ENCODE results near the gene SLC30A4. TPM values are rescaled to one million over a fixed set of nuclear protein-coding genes. Genes with fewer than 3 reads are reported as not detected.

The SLC30A4 gene
- total and polyA plus RNA-seq, 2 of the 8 experiments (the other 6 are each of a cell fraction or from before 2014, with no cell fraction given) = under 0.01 to 0.07 TPM

DNA sequence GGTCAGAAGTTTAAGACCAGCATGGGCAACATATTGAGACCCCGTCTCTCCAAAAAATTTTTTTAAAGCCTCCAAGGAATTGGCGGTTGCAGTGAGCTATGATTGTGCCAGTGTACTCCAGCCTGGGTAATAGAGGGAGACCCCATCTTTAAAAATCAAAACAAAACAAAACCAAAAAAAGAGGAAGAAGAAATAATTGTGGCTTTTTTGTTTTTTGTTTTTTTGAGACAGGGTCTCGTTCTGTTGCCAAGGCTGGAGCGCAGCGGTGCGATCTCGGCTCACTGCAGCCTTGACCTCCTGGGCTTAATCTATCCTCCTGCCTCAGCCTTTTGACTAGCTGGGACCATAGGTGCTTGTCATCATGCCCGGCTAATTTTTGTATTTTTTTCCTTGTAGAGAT is 4.5 kb upstream of the SLC30A4 start:
- Histone ChIP-seq H3K56ac (replicated peaks; ENCODE audit: insufficient read length, low read depth, low read length) (no peak overlapping the region), H3K79me2 (ENCODE audit: control insufficient read depth in 1 of 2, insufficient read depth in 2 of 2, low read length in 2 of 2) (no peaks in the 10 kb centered on the region), H3K14ac (ENCODE audit: insufficient read length) (no peak overlapping the region), H2BK120ac (replicated peaks; ENCODE audit: low read depth, low read length) (no peak overlapping the region), H2BK15ac (ENCODE audit: low read length) (no peak overlapping the region), H3K27ac (ENCODE audit: low read depth, low read length) (no peak overlapping the region), H3K23me2 (ENCODE audit: low read depth, low read length) (peaks cover 2% of the 10 kb centered on the region; the same call in 1 of the 2 replicates), H2BK12ac (ENCODE audit: low read depth, low read length) (no peak overlapping the region), H2BK5ac (ENCODE audit: low read depth, low read length) (no peak overlapping the region), H3K36me3 (ENCODE audit: control insufficient read depth in 2 of 4, insufficient read depth in 4 of 4, low read length in 3 of 4) (no peaks in the 10 kb centered on the region), H3K4me1 (replicated peaks in 1 of 4; ENCODE audit: control insufficient read depth in 3 of 4, insufficient read depth in 4 of 4, low read length in 3 of 4) (peaks cover 0 to 3% (median 0%) of the 10 kb centered on the region in 4 experiments; a peak in 2 of 7 replicates), H3K27me3 (replicated peaks in 1 of 4; ENCODE audit: control insufficient read depth in 3 of 4, extremely low read depth in 1 of 4, insufficient read depth in 3 of 4, low read length in 3 of 4) (peaks cover 16 to 28% (median 22%) of the 10 kb centered on the region in 4 experiments), H3K18ac (ENCODE audit: extremely low read depth, low read length) (no peak overlapping the region), H3K23ac (ENCODE audit: insufficient read length) (no peak overlapping the region), H3K9ac (replicated peaks in 1 of 4; ENCODE audit: extremely low read depth in 1 of 4, low read depth in 3 of 4, low read length in 3 of 4) (no peak overlapping the region), H4K8ac (ENCODE audit: extremely low read depth, insufficient read depth, low read length) (no peak overlapping the region), H3K9me3 (ENCODE audit: insufficient read depth in 2 of 2, low read depth in 1 of 2, low read length in 1 of 2) (no peaks in the 10 kb centered on the region), H2AFZ (ENCODE audit: low read length) (no peak overlapping the region), H4K5ac (ENCODE audit: insufficient read length, low read depth, low read length) (no peak overlapping the region), H3K79me1 (ENCODE audit: low read depth, low read length) (no peaks in the 10 kb centered on the region), H3K4me3 (ENCODE audit: extremely low read depth in 1 of 4, insufficient read depth in 2 of 4, low read depth in 3 of 4, low read length in 4 of 4) (no peak overlapping the region), H3K4ac (replicated peaks; ENCODE audit: insufficient read length, low read depth, low read length) (no peak overlapping the region), H4K91ac (replicated peaks; ENCODE audit: insufficient read length, low read length) (no peak overlapping the region), H4K20me1 (replicated peaks in 1 of 2; ENCODE audit: control insufficient read depth in 1 of 2, insufficient read depth in 2 of 2, low read length in 2 of 2) (no peaks in the 10 kb centered on the region), H3K4me2 (ENCODE audit: insufficient read depth in 1 of 2, low read depth in 2 of 2, low read length in 2 of 2) (no peak overlapping the region), H2AK5ac (ENCODE audit: low read depth, low read length) (no peak overlapping the region), H2BK20ac (ENCODE audit: low read length) (no peak overlapping the region)
- ChIA-PET POLR2A (ENCODE audit: partially characterized antibody) (interaction anchor here (0.6 to 0.7 kb wide), 2 partner anchors 9 to 246 kb away, joined by 3 read pairs; no protein-coding TSS in a partner anchor), CTCF (ENCODE audit: partially characterized antibody) (interaction anchor here (1.7 kb wide), 1 partner anchor 10 kb away, joined by 5 read pairs; no protein-coding TSS in a partner anchor)
- DNase-seq (ENCODE audit: low read depth in 1 of 2, low spot score in 2 of 2) (no peak), FAIRE-seq (no peak)
- WGBS, 2 experiments (ENCODE audit: extremely low coverage in 1 of 2, insufficient coverage in 1 of 2, insufficient read length in 1 of 2, insufficient replicate concordance in 2 of 2, low coverage in 1 of 2, low lambda C conversion rate in 2 of 2, missing lambda C conversion rate in 1 of 2) = 87% methylated on average over 8 of the region's 8 CpGs; no CpG with 5 or more reads in 1 of the 2 experiments
- no peak for TF ChIP-seq SP2 (IDR thresholded peaks at IDR 0.05; ENCODE audit: low read length)
- TF ChIP-seq HDAC6 (IDR thresholded peaks at IDR 0.05; ENCODE audit: low read depth, low read length) = no peak
- no peak for TF ChIP-seq CHD2 (IDR thresholded peaks at IDR 0.05; ENCODE audit: low read length)
- TF ChIP-seq, protein P1, sequence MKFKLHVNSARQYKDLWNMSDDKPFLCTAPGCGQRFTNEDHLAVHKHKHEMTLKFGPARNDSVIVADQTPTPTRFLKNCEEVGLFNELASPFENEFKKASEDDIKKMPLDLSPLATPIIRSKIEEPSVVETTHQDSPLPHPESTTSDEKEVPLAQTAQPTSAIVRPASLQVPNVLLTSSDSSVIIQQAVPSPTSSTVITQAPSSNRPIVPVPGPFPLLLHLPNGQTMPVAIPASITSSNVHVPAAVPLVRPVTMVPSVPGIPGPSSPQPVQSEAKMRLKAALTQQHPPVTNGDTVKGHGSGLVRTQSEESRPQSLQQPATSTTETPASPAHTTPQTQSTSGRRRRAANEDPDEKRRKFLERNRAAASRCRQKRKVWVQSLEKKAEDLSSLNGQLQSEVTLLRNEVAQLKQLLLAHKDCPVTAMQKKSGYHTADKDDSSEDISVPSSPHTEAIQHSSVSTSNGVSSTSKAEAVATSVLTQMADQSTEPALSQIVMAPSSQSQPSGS (IDR thresholded peaks at IDR 0.05; ENCODE audit: low read length) = no peak
- no peak for TF ChIP-seq TAF1 (IDR thresholded peaks at IDR 0.05; ENCODE audit: low read depth, low read length)
- TF ChIP-seq CBX5 (IDR thresholded peaks at IDR 0.05; ENCODE audit: low read depth, low read length) = no peak
- TF ChIP-seq KDM5A (IDR thresholded peaks at IDR 0.05; ENCODE audit: low read length) = no peak
- TF ChIP-seq EZH2 (IDR thresholded peaks at IDR 0.05; ENCODE audit: low read depth, low read length, severe bottlenecking) = no peak
- TF ChIP-seq CHD1 (IDR thresholded peaks at IDR 0.05; ENCODE audit: low read depth, low read length) = no peak
- no peak for TF ChIP-seq MAFK (IDR thresholded peaks at IDR 0.05; ENCODE audit: low read depth, low read length)
- no peak for TF ChIP-seq POLR2AphosphoS5 (IDR thresholded peaks at IDR 0.05; ENCODE audit: low read depth, low read length)
- no peak for TF ChIP-seq BCL11A (IDR thresholded peaks at IDR 0.05; ENCODE audit: low read depth in 2 of 2, low read length in 2 of 2)

All from H1 (cell line).